ENCODE results near the gene CELF4.

The CELF4 gene

DNA sequence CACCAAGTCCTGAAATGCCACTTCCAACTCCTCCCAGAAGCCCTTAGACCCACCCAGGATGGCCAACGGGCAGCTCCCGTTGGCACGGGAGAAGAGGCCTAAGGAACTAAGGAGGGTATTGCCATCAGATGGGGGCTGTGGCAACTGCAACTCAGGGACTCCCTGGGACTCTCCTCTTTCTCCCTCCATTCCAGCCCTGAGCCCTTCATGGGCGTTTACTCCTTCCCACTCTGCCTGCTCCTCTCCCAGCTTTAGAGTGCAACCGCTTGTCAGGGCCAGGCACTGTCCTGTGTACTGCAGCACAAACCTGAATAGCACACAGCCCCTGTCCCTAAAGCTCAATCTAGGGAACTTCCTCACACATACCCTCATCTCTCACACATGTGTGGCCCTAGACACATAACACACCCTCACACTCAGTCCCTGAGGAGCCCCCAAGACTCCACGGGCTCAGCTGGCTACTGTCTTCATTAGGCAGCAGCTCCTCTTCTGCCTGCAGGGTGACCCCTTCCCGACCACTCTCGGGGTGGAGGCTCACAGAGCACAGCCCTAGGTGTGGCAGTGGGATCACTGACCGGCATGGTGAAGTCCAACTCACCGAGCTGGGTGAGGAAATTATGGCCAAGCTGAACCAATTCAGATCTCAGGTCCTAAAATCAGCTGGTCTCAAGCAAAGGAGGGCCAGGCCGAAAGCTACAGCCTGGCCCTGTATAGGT is 316.3 kb downstream of the CELF4 start:
- no peak for DNase-seq

DNA sequence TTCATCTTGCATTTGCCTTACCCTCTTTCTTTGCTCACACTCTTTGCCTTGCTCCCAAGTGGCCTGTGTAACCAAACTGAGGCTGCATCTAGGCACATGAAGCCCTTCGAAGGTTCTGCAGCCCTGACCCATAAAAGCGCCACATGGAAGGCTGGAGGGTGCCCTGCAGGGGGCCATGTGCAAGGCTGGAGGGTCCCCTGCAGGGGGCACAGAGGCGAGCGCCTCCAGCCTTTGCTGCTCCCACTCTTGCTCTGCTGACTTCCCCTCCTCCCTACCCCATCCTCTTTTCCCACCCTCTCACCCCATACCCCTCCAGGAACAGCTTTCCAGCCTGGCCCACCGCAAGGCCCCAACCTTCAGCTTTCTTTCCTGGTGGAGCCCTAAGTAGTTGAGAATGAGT is 317.3 kb downstream of the CELF4 start:
- DNase-seq, result no peak

DNA sequence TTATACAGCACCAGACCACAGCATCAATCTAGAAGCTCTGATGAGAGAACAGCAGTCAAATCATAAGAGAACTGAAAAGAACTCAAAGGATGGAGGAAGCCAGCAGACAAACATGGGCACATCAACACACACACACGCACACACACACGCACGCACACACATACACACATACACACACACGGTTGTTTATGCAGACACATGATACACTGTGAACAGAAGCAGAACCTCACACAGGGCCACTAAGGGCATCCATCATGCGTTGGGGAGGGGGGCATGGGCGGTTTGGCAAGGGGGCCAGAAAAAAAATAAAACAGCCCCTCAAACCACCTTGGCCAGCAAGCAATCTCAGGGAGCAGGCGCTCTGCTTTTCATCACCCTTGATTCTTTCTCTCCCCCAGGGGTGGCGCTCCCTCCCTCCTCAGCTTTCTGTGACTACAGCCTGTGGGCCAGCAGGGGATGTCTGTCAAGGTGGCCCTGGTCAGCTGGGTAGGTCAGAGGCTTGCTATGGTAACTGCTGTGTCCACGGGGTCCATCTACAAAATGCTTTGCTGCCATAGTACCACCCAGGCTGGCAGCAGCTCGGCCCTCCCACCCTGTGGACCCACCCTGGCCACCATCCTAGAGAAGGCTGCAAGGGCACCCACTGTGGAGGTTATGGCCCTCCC is 318.0 kb downstream of the CELF4 start:
- no peak for DNase-seq

DNA sequence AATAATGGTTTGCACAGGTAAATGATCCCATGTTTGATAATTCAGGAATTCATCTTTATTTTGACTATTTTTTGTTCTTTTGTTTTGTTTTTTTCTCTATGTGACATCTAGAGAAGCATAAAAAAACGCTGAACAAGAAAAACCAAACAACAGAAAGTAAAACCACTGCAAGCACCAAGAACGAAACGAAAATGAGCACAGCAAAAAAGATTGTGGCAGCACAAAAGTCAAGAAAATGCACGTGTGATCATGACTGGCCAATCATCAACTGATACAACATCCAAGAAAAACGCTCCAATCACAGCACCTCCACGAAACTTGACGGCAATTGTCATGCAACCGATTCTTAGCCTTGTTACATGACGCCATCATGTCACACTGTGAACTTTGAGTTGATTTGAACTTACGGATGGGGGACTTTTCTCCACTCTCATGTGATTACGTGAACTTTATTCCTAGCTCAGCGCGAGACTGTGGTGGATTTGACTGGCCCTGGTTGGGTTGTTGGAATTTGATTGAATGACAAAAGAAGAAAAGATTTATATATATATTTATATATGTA is 318.7 kb downstream of the CELF4 start:
- no peak for DNase-seq

DNA sequence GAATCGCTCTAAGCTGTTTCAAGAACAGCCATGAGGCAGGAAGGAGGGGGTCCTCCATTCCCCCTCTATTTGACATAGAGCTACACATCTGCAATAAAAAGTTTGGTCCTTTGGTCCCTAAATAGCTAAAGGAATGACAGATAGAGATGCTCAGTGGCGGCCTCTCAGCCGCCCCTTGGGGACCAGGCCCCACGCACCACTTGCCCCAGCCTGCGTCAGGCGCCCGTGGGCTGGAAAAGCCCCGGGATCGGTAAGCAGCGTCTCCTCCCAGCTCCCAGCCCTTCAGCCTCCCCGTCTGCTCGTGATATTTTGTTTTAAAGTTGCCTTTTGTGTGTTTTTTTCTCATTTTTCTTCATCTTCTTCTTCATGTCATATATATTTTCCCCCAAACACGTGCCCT is 321.0 kb downstream of the CELF4 start:
- no peak for DNase-seq

DNA sequence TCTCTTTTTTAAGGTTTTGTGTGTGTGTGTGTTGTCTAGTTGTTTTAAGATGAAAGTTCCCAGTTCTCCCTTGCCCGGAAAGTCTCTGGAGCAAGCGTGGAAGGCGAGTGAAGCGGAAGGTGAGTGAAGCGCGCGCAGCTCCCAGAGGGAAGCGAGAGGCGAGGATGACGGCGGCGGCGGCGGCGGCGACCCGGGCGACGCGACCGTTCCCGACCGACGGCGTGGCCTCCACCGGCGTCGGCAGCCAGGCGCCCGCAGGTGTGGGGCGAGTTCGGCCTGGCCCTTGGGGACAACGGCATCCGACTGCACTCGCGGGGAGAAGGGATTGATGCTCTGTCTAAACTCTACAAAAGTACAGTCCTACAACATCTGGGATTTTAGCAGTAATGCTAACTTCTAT is 321.9 kb downstream of the CELF4 start:
- no peak for DNase-seq

DNA sequence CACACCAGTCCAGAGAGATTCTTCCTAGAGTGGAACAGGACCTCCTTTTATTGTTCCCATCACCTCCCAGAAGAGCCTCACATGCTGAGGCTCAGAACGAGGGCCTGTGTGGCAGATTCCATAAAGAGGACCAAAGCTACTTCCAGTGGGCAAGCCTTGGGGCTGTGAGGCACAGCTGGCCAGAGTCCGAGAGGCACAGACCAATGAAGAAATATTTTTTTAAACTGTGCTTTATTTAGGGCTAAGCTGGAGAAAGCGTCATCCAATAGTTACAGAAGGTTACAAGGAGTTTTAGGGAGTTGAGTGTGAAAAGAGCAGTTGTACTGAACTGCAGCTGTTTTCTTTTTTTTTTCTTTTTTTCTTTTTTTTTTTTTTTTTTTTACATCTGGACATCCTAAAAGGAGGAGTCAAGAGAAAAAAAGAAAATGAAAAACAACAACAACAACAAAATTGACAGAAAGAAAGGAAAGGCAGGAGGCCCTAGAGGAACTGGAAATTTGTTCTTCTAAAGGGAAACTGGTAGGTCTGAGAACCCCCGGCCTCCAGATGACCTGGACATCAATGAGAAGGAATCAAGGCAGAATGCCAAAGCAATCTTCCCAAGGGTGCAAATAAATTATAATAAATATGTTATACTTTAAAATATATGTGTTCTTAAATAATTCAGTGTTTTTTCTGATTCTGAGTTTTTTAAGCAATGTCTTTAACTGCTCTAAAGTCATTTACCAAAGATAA is 322.6 kb downstream of the CELF4 start:
- DNase-seq, result no peak

DNA sequence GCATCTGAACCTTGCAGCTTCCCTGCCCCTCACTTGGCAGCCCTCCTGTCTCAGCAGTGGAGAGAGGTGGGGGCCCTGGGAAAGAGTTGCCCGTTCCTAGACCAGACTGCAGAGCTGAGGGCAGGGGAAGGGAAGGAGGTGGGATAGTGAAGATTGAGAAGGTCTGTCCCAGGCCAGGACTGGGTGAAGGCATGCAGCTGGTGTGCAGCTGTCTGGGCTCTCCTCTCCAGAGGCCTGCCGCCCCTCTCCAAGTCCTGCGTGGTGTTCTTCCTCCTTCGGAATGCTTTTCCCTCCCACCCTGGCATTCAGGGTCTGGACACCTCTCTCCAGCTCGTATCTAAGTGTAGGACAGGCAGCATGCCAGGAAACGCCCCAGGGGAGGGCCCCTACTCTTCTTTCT is 323.5 kb downstream of the CELF4 start:
- DNase-seq, result no peak

DNA sequence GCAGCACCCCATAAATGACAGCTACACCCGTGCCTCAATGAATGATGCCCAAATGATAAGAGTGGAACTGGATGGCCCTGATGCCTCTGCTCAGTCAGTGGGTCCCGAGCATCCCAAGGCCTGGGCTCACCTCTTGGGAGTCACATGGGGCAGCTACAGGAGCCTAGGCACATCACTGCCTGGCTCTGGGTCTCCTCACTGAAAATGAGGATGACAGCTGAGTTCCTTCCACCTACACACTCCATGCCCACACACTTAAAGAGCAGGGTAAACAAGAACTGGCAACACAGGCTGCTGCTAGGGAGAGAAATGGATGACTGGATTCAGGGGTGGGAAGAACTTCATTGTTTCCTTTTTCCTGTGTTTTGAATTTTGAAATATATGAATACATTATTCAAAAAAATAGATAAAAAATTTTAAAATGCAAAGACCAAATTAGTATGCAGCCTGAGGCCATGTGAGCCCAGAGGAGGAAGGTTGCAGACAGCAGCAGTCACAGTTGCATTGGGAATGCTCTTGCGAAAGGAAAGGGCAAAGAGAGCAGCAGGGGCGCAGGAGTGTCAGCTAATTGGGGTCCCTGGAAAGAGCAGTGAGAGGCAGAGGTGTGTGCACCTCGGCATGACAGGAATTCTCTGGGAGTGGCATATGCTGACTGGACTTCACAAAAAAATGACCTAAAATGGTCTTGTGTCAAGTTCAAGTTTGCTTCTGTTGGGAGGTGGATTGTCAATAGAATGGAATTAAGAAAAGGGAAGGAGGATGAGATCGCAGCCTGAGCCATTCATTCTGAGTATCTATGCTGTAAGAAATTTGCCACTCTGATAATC is 327.1 kb downstream of the CELF4 start:
- DNase-seq, result no peak

DNA sequence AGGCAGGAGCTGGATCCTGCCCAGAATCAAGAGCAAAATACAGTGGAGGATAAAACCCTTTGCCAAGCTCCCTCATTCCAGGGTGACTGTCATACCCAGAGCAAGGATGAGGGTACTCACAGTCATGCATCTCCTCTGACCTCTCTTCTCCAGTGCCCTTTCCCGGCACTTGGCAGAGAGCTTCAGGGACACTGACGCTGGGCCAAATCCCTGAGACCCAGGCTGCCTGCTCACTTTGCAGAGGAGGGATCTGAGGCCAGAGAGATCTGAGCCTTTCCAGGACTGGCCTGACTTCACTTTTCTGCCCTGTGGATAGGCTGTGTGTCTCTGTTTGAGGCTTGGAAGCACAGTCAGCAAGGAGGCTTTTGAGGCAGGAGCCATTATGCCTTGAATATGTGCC is 330.0 kb downstream of the CELF4 start:
- no peak for DNase-seq

DNA sequence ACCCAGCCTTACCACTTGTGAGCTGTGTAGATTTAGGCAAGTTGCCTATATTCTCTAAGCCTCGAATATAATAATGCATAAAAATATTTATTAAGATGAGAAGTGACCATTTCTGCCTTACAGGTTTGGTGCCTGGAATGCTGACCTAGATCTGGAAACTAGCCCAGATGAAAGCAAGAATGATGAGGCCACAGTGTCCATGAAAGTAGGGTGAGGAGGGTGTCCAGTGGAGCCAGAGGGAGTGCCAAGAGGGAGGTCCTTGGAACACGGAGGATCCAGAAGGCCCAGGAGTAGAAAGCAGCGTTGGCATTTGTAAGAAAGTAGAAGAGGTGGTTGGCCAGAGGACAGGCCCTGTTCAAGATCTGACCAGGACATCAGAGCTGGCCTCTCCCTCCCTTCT is 334.3 kb downstream of the CELF4 start:
- no peak for DNase-seq

DNA sequence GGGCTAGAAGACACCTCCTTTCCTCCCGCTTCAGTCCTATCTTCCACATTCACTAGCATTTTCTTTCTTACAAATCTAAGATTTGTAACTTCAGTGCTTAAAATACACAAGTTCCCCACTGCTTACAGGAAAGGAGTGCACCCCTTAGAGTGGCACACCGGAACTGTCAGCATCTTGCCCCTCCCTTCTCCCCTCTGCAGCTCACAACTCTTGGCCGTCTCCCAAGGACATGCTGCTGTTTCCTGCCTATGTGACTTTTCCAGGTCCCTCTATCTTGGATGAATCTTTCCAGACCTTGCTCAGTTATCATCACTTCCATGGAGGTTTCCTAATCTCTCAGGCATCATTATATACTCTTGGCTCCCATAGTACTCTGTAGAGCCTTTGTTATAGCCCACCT is 334.8 kb downstream of the CELF4 start:
- DNase-seq, result no peak

DNA sequence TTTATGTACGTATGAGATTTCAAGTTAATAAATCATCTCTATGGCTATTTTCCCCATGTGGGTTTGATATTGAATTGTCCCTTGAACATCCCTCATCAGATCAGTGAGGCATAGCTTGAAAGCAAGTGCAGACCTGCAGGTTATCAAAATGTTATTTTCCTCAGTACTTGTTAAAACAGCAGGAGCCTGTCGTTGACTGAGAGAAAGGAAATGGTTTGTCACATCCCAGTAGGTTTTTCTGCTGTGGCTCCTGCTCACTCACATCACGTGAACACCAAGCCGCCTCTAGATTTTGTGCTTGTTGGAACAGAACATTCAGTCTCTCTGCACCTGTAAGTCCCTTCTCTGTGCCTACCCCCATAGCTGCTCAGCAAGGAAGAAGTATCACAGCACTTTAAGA is 340.3 kb downstream of the CELF4 start:
- DNase-seq, result no peak

DNA sequence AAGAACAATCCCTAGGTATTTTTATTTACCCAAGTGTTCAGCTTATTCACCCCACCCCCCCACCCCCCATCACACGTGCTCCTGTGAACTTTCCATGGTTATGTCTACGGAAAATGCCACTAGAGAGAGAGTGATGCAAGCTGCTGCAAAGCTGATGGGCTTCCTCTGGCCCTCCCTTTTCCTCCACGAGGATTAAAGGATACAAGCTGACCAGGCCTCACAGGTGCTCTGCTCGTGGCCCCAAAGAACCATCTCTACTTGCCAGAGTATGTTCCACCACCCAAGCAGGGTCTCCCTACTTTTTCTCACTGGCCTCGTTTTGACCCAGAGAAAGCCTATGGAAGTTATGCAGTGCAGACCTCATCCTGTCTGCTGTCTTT is 342.6 kb downstream of the CELF4 start:
- no peak for DNase-seq

DNA sequence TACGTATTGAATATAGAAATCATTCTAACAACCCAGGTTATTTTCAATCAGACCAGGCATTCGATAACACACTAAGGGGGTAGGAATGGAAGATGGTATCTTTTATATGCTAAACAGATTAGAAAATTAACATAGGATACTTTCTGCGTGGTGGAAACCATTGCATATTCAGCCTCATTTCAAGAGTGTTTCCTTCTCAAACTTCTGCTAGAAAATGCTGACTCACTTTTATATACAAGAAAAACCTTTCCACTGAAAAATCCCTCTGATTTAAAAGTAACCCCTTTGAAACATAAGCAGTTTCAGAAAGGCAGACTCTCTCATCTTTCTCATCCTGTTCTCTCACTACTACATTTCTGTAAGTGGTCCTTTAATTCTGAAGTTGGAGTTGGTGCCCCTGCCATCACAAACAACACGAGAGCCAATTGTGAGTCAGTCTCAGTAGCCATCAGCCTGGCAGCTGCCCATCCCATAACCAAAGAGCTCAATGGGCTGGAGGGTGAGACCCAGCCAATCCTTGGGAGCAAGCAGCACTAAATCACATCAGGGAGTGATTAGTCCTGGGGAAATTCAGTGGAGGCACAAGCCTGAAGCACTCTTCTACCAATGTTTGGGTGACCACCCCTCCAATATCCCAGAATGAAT is 343.1 kb downstream of the CELF4 start:
- no peak for DNase-seq

DNA sequence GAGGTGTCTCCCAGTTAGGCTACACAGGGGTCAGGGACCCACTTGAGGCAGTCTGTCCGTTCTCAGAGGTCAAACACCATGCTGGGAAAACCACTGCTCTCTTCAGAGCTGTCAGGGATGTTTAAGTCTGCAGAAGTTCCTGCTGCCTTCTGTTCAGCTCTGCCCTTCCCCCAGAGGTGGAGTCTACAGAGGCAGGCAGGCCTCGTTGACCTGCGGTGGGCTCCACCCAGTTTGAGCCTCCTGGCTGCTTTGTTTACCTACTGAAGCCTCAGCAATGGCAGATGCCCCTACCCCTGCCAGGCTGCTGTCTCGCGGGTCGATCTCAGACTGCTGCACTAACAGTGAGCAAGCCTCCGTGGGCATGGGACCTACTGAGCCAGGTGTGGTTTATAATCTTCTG is 346.3 kb downstream of the CELF4 start:
- no peak for DNase-seq

DNA sequence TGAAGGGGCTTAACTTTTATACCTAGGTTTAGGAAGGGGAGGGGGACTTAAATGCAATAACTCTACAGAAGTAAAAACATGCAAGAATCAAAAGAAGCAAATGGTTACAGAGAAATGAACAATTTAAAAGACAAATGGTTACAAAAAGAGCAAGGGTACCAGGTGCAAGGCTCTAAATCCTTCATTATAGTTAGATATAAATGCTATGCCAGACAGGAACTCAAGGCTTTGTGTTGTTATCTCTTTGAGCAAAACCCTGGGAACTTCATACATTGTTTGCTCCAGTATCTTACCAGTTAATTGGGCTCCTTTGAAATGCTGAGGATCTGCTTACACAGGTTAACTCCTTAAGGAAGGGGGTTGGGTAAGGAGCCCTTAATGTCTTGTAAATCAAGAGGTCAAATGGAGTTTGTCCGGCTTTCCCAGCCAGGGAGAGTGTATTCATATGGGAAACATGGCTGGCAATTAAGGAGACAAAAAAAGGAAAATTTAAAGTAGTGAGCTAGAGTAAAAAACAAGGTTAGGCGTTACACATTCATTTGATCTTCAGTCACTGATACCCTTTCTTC is 347.5 kb downstream of the CELF4 start:
- DNase-seq, result no peak

DNA sequence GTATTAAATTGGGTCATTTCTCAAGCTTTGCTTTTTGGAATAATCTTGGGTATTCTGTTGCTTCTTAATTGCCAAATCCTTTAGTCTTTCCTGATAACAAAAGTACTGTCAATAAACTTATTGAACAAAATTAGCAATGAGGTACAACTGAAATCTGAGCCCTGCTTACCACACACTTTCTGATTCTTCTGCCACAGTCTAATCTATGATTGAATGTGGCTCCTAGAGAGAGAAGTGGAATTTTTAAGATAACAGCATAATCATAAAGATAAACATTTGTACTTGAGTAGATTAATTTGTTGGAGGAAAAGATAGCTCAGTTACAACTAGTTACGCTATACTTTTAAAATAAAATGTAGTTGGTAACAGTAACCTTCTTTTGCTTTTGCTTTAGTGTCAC is 354.8 kb downstream of the CELF4 start:
- DNase-seq, result no peak

DNA sequence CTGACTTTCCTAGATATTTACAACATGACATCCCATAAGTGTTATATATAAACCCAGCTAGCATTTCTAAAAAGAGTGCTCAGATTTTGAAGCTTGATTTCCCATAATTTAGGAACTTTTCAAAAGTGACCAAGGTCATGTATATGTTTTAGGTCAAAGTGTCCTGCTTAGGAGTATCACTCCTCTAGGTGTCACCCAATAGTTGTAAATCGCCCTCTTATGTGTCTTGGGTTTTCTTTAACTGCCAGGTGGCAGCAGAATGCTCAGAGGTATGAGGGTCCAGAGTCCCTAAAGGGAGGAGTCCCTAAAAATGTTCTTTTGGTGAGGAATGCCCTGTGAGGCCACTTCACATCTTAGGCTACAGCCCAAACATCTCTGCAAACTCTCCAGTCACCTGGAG is 358.3 kb downstream of the CELF4 start:
- DNase-seq, result no peak

DNA sequence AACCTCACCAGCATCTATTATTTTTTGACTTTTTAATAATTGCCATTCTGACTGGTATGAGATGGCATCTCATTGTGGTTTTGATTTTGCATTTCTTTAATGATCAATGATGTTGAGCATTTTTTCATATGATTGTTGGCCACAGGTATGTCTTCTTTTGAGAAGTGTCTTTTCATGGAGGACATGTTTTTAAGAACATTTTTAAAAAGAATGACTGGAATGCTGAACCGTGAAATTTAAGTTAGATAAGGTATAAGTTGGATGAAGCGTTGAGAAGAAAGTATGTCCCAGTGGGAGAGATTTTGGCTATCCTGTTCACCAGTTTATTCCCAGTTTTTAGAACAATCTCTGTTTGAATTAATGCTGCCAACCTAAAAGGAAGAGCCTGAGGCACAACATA is 365.9 kb downstream of the CELF4 start:
- DNase-seq, result no peak

Measured in stimulated activated CD8-positive, alpha-beta memory T cell treated with anti-CD3 and anti-CD28 coated beads, Interleukin-4, amount 100 ng/mL, for 48 hours (primary cell).